GM19438 (cell line): Measurements from ENCODE around the gene STON2.
"Not testable (repeated sequence)": the region's sequence is repeated elsewhere in the genome, so short reads cannot be mapped to it uniquely, and the experiment has no call there.

Source experiments
- ATAC-seq: cut with Tn5 transposase; IDR thresholded peaks from one replicate; pipeline ENCODE4 v1.9.1; 2021; ENCODE audit warnings: low read depth; ENCODE audit not compliant: unreplicated experiment

The STON2 gene

GRCh38 chr14:81400202-81400678 lies at the start of gene STON2:
STON2 (minus strand) TSS chr14:81400324; CDS start chr14:81398382, 1,942 bp downstream.
- ATAC-seq: no peak

GRCh38 chr14:81449576-81449975 lies 49.5 kb upstream of the STON2 start:
- no peak for ATAC-seq

GRCh38 chr14:81449114-81449513 lies 49.0 kb upstream of the STON2 start:
- ATAC-seq: no peak

GRCh38 chr14:81447021-81447764 lies 47.1 kb upstream of the STON2 start:
- ATAC-seq: no peak

GRCh38 chr14:81446279-81447007 lies 46.3 kb upstream of the STON2 start:
- ATAC-seq: no peak

- ATAC-seq: no peak
Observed at GRCh38 chr14:81441626-81442134, 41.6 kb upstream of the STON2 start.

GRCh38 chr14:81440041-81440440 lies 39.9 kb upstream of the STON2 start:
- no peak for ATAC-seq

- no peak for ATAC-seq
Observed at GRCh38 chr14:81437244-81437643, 37.1 kb upstream of the STON2 start.

- peak; percentile 81 for ATAC-seq
Observed at GRCh38 chr14:81436296-81437138, 36.4 kb upstream of the STON2 start.

GRCh38 chr14:81435391-81436295 lies 35.5 kb upstream of the STON2 start:
- ATAC-seq: peak; percentile 57

GRCh38 chr14:81435048-81435390 lies 34.9 kb upstream of the STON2 start:
- no peak for ATAC-seq

- ATAC-seq: no peak
Observed at GRCh38 chr14:81434230-81434629, 34.1 kb upstream of the STON2 start.

- no peak for ATAC-seq
Observed at GRCh38 chr14:81433378-81433777, 33.3 kb upstream of the STON2 start.

GRCh38 chr14:81432219-81432661 lies 32.1 kb upstream of the STON2 start:
- no peak for ATAC-seq

- ATAC-seq: no peak
Observed at GRCh38 chr14:81430235-81430634, 30.1 kb upstream of the STON2 start.

GRCh38 chr14:81429749-81430148 lies 29.6 kb upstream of the STON2 start:
- not testable (repeated sequence) for ATAC-seq

- ATAC-seq: no peak
Observed at GRCh38 chr14:81429028-81429427, 28.9 kb upstream of the STON2 start.

- ATAC-seq: no peak
Observed at GRCh38 chr14:81427348-81428058, 27.4 kb upstream of the STON2 start.

GRCh38 chr14:81423504-81423903 lies 23.4 kb upstream of the STON2 start:
- ATAC-seq: no peak
